ENCODE data around the gene ANAPC4. TPM values are rescaled to one million over a fixed set of nuclear protein-coding genes. Genes with fewer than 3 reads are reported as not detected.
"Not testable (repeated sequence)": the region's sequence is repeated elsewhere in the genome, so short reads cannot be mapped to it uniquely, and the experiment has no call there.

Gene ANAPC4
- polyA plus RNA-seq, 1 donor, result 37.7 TPM

GRCh38 chr4:25350561-25350960, 26.5 kb upstream of the ANAPC4 start:
- H3K27me3 ChIP-seq (ENCODE audit: control insufficient read depth, insufficient read depth, low read length), result no peaks in the 10 kb centered on the region
- WGBS (ENCODE audit: insufficient coverage, low lambda C conversion rate), result 100% methylated on average over 1 of the region's 2 CpGs
- no peaks in the 10 kb centered on the region for H3K9me3 ChIP-seq (ENCODE audit: control insufficient read depth, low read depth, low read length)
- H3K4me1 ChIP-seq (ENCODE audit: control insufficient read depth, insufficient read depth, low read length), result no peaks in the 10 kb centered on the region
- no peak overlapping the region for H3K4me3 ChIP-seq (ENCODE audit: low read length)
- no peak for DNase-seq
- H3K36me3 ChIP-seq (ENCODE audit: control insufficient read depth, insufficient read depth, low read length), result peaks cover 17% of the 10 kb centered on the region
- H3K27ac ChIP-seq (ENCODE audit: low read length), result no peak overlapping the region

DNA sequence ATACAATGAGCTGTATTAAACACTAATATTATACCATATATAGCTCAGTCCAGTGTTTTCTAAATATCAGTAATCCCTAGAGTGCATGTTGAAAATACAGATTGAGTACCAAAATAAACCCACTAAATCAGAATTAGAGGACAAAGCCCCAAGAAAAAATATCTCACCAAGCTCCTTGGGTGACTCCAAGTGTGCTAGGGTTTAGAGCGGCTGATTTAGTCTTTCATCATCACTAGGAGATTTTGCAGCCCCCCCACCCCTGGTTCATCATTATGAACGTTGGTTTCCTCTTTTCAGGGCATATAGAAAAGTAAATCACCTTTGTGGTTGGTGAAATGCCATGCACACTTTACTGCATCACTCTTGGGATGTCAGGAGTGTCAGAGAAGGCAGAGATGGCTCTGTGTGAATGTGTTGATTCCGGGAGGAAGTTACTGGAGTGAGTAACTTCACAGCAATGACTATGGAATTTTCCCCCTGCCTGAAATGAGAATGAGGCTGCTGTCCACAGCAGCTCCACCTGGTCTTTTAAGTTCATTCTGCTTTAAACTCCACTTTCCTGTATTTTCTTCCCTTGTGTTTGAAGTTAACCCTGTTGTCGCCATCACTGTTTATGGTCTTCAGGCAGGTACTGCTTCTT, 25.2 kb upstream of the ANAPC4 start:
- no peak for DNase-seq
- Histone ChIP-seq H3K27me3 (ENCODE audit: control insufficient read depth, insufficient read depth, low read length) (no peaks in the 10 kb centered on the region), H3K9me3 (ENCODE audit: control insufficient read depth, low read depth, low read length) (no peaks in the 10 kb centered on the region), H3K4me3 (ENCODE audit: low read length) (no peak overlapping the region), H3K36me3 (ENCODE audit: control insufficient read depth, insufficient read depth, low read length) (peaks cover 15% of the 10 kb centered on the region), H3K27ac (ENCODE audit: low read length) (no peak overlapping the region), H3K4me1 (ENCODE audit: control insufficient read depth, insufficient read depth, low read length) (no peaks in the 10 kb centered on the region)
- WGBS (ENCODE audit: insufficient coverage, low lambda C conversion rate), result no CpG with 5 or more reads among the region's 4 CpGs

DNA sequence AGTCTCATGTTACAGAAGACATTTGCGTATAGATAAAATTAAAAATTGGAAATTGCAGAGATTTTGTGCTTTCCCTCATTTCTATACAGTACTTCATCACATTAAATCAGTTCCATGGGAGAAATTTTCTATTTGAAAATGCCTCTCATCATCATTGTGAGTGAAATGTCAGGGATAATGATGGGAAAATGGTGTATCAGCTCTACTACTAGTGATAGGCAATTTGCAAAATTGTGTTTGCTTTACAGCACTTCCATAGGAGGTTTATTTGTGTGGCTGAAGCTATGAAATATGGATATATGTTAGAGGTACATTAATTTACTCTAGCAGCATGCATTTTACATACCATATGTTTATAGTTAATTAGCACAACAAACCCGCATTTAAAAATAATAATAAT, 21.0 kb upstream of the ANAPC4 start:
- Histone ChIP-seq H3K9me3 (ENCODE audit: control insufficient read depth, low read depth, low read length) (peaks cover 3% of the 10 kb centered on the region), H3K27me3 (ENCODE audit: control insufficient read depth, insufficient read depth, low read length) (no peaks in the 10 kb centered on the region), H3K27ac (ENCODE audit: low read length) (no peak overlapping the region), H3K4me1 (ENCODE audit: control insufficient read depth, insufficient read depth, low read length) (no peaks in the 10 kb centered on the region), H3K36me3 (ENCODE audit: control insufficient read depth, insufficient read depth, low read length) (peaks cover 24% of the 10 kb centered on the region), H3K4me3 (ENCODE audit: low read length) (no peak overlapping the region)
- 100% methylated on average over 2 of the region's 2 CpGs for WGBS (ENCODE audit: insufficient coverage, low lambda C conversion rate)
- no peak for DNase-seq

GRCh38 chr4:25358515-25359275, 18.4 kb upstream of the ANAPC4 start:
- peaks cover 3% of the 10 kb centered on the region for H3K9me3 ChIP-seq (ENCODE audit: control insufficient read depth, low read depth, low read length)
- WGBS (ENCODE audit: insufficient coverage, low lambda C conversion rate), result no CpG with 5 or more reads among the region's 14 CpGs
- no peak overlapping the region for H3K4me3 ChIP-seq (ENCODE audit: low read length)
- no peaks in the 10 kb centered on the region for H3K4me1 ChIP-seq (ENCODE audit: control insufficient read depth, insufficient read depth, low read length)
- no peak overlapping the region for H3K27ac ChIP-seq (ENCODE audit: low read length)
- DNase-seq, result no peak
- peaks cover 16% of the 10 kb centered on the region for H3K36me3 ChIP-seq (ENCODE audit: control insufficient read depth, insufficient read depth, low read length)
- H3K27me3 ChIP-seq (ENCODE audit: control insufficient read depth, insufficient read depth, low read length), result no peaks in the 10 kb centered on the region

GRCh38 chr4:25361253-25361652, 15.8 kb upstream of the ANAPC4 start:
- WGBS (ENCODE audit: insufficient coverage, low lambda C conversion rate), result no CpG with 5 or more reads among the region's 9 CpGs
- no peaks in the 10 kb centered on the region for H3K27me3 ChIP-seq (ENCODE audit: control insufficient read depth, insufficient read depth, low read length)
- peaks cover 23% of the 10 kb centered on the region for H3K36me3 ChIP-seq (ENCODE audit: control insufficient read depth, insufficient read depth, low read length)
- peaks cover 3% of the 10 kb centered on the region for H3K9me3 ChIP-seq (ENCODE audit: control insufficient read depth, low read depth, low read length)
- no peak overlapping the region for H3K4me3 ChIP-seq (ENCODE audit: low read length)
- DNase-seq, result no peak
- H3K4me1 ChIP-seq (ENCODE audit: control insufficient read depth, insufficient read depth, low read length), result no peaks in the 10 kb centered on the region
- no peak overlapping the region for H3K27ac ChIP-seq (ENCODE audit: low read length)

GRCh38 chr4:25367004-25367621, 9.9 kb upstream of the ANAPC4 start:
- H3K27me3 ChIP-seq (ENCODE audit: control insufficient read depth, insufficient read depth, low read length), result no peaks in the 10 kb centered on the region
- H3K4me3 ChIP-seq (ENCODE audit: low read length), result no peak overlapping the region
- H3K27ac ChIP-seq (ENCODE audit: low read length), result no peak overlapping the region
- peaks cover 12% of the 10 kb centered on the region for H3K36me3 ChIP-seq (ENCODE audit: control insufficient read depth, insufficient read depth, low read length)
- 92% methylated on average over 2 of the region's 2 CpGs for WGBS (ENCODE audit: insufficient coverage, low lambda C conversion rate)
- H3K9me3 ChIP-seq (ENCODE audit: control insufficient read depth, low read depth, low read length), result no peaks in the 10 kb centered on the region
- H3K4me1 ChIP-seq (ENCODE audit: control insufficient read depth, insufficient read depth, low read length), result no peaks in the 10 kb centered on the region
- DNase-seq, result peak in 1 of 2 donors; percentile 37

DNA sequence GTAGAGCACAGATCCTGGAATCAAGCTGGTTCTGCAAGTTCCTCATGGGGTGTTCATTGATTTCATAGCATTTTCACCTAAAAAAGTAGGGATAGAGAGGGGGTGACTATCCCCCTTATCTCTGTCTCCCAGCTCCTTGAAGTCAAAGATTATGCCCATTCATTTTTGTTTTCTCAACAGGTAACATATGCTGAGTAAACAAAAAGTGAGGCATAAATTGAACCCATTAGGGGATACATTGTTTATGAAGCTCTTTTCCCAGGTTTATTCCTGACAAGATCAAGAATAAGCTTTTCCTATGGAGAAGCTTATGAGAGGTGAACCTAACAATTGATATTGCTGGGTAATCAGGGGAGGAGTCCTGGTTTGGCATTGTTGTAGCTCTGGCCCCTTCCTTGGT, 9.2 kb upstream of the ANAPC4 start:
- H3K27ac ChIP-seq (ENCODE audit: low read length), result no peak overlapping the region
- H3K36me3 ChIP-seq (ENCODE audit: control insufficient read depth, insufficient read depth, low read length), result peaks cover 12% of the 10 kb centered on the region
- H3K9me3 ChIP-seq (ENCODE audit: control insufficient read depth, low read depth, low read length), result no peaks in the 10 kb centered on the region
- H3K4me3 ChIP-seq (ENCODE audit: low read length), result no peak overlapping the region
- no peaks in the 10 kb centered on the region for H3K27me3 ChIP-seq (ENCODE audit: control insufficient read depth, insufficient read depth, low read length)
- no peak for DNase-seq
- peaks cover 3% of the 10 kb centered on the region for H3K4me1 ChIP-seq (ENCODE audit: control insufficient read depth, insufficient read depth, low read length)

- Histone ChIP-seq H3K27me3 (ENCODE audit: control insufficient read depth, insufficient read depth, low read length) (no peaks in the 10 kb centered on the region), H3K9me3 (ENCODE audit: control insufficient read depth, low read depth, low read length) (no peaks in the 10 kb centered on the region), H3K27ac (ENCODE audit: low read length) (peak overlapping the region; percentile 21), H3K4me3 (ENCODE audit: low read length) (no peak overlapping the region), H3K4me1 (ENCODE audit: control insufficient read depth, insufficient read depth, low read length) (peaks cover 6% of the 10 kb centered on the region), H3K36me3 (ENCODE audit: control insufficient read depth, insufficient read depth, low read length) (peaks cover 12% of the 10 kb centered on the region)
- 53% methylated on average over 3 of the region's 6 CpGs for WGBS (ENCODE audit: insufficient coverage, low lambda C conversion rate)
- no peak for DNase-seq
Observed at GRCh38 chr4:25368315-25368714, 8.7 kb upstream of the ANAPC4 start.

DNA sequence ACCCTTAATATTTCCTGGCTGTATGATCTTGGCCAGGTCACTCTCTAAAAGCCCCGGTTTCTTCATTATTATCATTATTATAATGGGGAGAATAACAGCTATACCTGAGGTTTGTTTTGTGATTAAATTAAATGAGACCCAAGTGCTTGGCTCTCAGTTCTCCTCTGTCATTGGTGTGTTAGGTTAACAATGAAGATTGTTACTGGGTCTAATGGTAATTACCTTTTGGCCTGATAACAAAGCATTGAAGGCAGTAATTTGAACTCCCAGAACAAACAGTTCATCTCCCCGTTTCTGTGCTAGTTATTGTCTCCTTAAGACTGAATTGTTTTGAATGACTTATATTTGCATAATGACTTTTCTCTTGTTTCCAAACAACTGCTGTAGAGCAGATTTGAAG, 6.8 kb upstream of the ANAPC4 start:
- Histone ChIP-seq H3K27ac (ENCODE audit: low read length) (no peak overlapping the region), H3K9me3 (ENCODE audit: control insufficient read depth, low read depth, low read length) (no peaks in the 10 kb centered on the region), H3K4me3 (ENCODE audit: low read length) (no peak overlapping the region), H3K27me3 (ENCODE audit: control insufficient read depth, insufficient read depth, low read length) (no peaks in the 10 kb centered on the region), H3K36me3 (ENCODE audit: control insufficient read depth, insufficient read depth, low read length) (peaks cover 4% of the 10 kb centered on the region), H3K4me1 (ENCODE audit: control insufficient read depth, insufficient read depth, low read length) (peaks cover 15% of the 10 kb centered on the region)
- WGBS (ENCODE audit: insufficient coverage, low lambda C conversion rate), result 15% methylated on average over 2 of the region's 2 CpGs
- DNase-seq, result no peak

- H3K4me3 ChIP-seq (ENCODE audit: low read length); H3K36me3 ChIP-seq (ENCODE audit: control insufficient read depth, insufficient read depth, low read length); H3K9me3 ChIP-seq (ENCODE audit: control insufficient read depth, low read depth, low read length); DNase-seq; H3K27me3 ChIP-seq (ENCODE audit: control insufficient read depth, insufficient read depth, low read length): not testable (repeated sequence)
- peak overlapping the region; percentile 55 for H3K27ac ChIP-seq (ENCODE audit: low read length)
- peaks cover 15% of the 10 kb centered on the region for H3K4me1 ChIP-seq (ENCODE audit: control insufficient read depth, insufficient read depth, low read length)
- no CpG with 5 or more reads among the region's 9 CpGs for WGBS (ENCODE audit: insufficient coverage, low lambda C conversion rate)
Observed at GRCh38 chr4:25372549-25372948, 4.5 kb upstream of the ANAPC4 start.
